Coronary artery (tissue), 2 donors: ENCODE measurements around the gene ALKBH3.

Source experiments
- DNase-seq: peaks from one replicate; pipeline ENCODE4 v3.0.0-alpha.2; 2017; ENCODE audit warnings: low spot score
- H3K27ac ChIP-seq, 2 donors: fragments of 200-600 bp; sonication (generic); one replicate each; pipeline ENCODE4 v1.5.1; 2016 to 2019
- H3K4me3 ChIP-seq: fragments of 200-600 bp; sonication (generic); 2 replicates; pipeline ENCODE4 v1.5.1; 2016; ENCODE audit warnings: mild to moderate bottlenecking, moderate library complexity
- TF ChIP-seq, protein P1 (sequence below): fragments of 200-600 bp; sonication (generic); IDR thresholded peaks from one replicate; pipeline ENCODE4 v1.5.1; 2019; ENCODE audit warnings: antibody characterized with exemption

ALKBH3 gene

DNA sequence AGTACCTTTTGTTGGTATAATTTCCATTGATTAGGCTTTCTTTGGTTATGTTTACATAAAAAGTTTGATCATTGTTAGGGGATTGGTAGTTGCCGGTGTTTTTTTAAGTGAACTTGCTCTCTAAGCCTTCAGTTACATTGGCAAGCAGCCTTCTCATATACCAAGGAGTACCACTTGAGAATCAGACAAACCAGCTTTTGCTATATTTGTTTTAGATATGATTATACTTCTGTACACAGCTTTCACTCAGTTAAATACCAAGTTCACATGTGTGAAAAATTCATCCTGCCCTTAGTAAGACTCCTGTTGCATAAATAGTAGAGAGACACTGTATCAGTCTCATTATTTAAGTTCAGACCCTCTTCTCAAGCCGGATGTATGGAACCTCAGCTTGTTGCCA, 22.4 kb downstream of the ALKBH3 start:
- Histone ChIP-seq H3K27ac (no peak overlapping the region), H3K4me3 (no peak overlapping the region)
- TF ChIP-seq, protein P1, sequence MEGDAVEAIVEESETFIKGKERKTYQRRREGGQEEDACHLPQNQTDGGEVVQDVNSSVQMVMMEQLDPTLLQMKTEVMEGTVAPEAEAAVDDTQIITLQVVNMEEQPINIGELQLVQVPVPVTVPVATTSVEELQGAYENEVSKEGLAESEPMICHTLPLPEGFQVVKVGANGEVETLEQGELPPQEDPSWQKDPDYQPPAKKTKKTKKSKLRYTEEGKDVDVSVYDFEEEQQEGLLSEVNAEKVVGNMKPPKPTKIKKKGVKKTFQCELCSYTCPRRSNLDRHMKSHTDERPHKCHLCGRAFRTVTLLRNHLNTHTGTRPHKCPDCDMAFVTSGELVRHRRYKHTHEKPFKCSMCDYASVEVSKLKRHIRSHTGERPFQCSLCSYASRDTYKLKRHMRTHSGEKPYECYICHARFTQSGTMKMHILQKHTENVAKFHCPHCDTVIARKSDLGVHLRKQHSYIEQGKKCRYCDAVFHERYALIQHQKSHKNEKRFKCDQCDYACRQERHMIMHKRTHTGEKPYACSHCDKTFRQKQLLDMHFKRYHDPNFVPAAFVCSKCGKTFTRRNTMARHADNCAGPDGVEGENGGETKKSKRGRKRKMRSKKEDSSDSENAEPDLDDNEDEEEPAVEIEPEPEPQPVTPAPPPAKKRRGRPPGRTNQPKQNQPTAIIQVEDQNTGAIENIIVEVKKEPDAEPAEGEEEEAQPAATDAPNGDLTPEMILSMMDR = no peak
- DNase-seq = no peak

DNA sequence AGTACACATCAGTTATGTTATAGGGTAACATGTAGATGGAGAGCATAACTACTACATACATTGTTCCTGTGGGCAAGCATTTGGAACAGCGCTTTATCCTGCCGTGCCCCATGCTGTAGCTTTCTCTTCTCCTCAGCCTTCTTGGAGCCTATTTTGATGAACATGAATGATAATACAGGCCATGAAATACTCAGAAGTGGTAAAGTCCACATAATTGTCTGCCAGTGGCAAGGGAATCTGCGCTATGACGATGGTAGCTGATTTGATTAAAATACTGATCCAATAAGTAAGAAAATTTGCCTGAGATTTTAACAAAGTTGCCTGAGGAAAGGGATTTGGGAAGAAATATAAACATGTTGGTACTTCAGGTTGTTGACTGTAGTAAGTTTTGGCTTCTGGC, 23.3 kb downstream of the ALKBH3 start:
- Histone ChIP-seq H3K27ac (no peak overlapping the region), H3K4me3 (no peak overlapping the region)
- no peak for DNase-seq
- TF ChIP-seq, protein P1 = no peak

DNA sequence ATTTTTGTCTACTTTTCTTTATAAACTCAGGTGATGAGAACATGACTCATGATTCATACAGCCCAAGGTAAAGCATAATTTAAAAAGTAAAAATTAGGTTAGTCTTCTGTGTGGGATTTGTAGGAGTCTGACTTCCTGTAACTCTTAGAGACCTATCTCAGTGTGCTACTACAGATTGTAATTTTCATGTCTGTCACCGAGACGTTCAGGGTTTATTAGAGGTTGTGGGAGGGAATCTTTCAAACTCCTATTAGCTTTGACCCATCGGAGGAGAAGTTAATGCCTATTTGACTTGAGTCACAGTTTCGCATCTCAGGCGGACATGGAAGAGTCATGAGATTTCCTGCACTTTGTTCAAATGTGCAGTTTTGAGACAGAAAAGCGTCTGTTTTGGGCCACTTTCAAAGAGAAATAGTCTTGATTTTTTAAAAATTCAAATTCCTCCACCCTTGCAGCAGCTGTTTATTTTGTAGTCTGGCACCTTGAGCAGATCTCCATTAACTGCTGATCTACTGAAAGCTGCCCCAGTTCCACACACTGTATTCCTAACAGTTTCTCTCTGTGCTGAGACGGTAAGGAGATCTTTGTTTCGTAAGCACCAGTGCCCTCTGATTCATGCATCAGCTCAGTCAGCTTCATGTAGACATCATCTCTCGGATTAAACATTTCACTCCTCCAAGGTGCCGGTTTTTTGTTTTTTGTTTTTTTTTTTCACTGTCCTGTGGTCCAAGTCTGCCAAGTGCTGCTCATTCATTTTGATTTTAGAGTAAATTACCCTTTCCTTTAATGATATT, 24.3 kb downstream of the ALKBH3 start:
- TF ChIP-seq, protein P1 = no peak
- H3K4me3 ChIP-seq = peak overlapping the region; percentile 30
- DNase-seq = no peak
- H3K27ac ChIP-seq = peak overlapping the region; percentile 56 to 71

DNA sequence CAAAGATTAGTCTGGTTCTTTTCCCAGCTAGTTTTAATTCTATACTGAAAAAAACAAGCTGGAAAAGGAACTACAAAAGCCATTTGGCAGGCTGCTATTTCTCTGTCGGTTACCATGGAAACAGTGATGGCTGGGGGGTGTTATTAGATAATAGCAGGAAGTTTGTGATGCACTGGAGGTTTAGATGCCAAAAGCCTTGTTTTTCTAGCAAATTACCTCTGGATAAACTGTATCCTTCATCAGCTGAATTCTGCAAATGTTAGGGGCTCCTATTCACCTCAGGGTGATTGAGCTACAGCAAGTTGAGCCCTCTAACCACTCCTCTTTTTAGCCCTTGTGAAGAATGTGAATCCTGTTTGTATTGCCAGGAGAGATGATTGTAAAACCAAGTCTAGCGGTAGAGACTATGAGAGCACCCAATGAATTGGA, 25.2 kb downstream of the ALKBH3 start:
- H3K27ac ChIP-seq = peak overlapping the region; percentile 44 to 71
- no peak for DNase-seq
- TF ChIP-seq, protein P1 = no peak
- H3K4me3 ChIP-seq = no peak overlapping the region

DNA sequence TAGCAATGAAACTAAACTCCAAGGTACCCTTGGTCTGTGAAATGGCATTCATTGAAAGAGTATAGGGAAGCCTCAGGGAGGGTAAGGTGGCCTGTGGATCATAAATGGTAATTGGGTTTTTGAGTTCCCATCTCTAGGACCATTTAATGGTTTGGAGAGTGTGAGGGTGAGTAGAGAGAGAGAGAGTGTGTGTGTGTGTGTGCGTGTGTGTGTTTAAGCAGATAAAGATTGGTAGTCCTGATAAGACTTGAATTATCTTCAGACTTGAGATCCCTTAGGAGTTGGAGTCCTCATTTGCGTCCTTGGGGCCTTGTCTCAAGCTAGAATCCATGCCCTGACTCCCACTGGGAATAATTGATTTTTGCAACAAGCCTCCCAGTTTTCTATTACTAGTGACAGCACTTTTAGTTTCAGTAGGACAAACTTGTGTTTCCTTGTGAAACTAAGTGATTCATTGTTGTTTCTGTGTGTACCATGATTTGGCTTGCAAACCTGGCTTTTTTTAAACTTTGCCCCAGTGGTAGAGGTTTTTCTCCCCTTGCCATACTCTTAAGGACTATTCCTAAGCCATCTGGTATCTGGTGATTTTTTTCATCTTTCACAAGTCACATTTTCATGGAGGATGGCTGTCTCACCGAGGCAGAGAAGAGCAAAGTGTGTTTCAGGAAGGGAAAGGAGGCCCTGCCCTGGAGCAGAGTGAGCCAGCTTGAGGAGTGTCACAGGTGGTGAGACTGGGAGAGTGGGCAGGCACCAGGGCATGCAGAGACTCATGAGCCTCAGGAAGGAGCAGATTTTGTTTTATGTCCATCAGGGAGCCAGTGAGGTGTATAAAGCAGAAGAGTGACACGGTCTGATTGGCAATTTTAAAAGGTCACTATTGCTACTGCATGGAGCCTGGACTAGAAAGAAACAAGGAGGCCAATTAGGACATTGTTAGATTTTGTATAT, 26.7 kb downstream of the ALKBH3 start:
- Histone ChIP-seq H3K4me3 (no peak overlapping the region), H3K27ac (no peak overlapping the region)
- DNase-seq = no peak
- TF ChIP-seq, protein P1 = no peak

DNA sequence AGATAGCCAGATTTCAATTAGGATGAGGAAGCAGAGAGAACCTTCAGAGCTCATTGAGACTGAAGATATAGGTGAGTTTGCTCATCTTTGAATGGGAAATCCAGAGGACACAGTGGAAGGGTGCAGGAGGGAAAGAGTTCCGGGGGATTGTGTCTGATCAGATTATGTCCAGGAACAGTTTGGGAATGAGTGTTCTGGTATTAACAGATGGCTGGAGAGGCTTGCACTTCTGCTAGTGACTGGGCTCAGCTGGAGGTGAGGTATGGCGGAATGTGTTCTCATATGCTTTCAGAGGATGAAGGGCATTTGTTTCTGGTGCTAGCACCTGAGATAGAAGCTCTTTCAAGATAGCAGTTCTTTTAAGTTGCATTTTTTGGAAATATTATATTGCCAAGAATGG, 27.6 kb downstream of the ALKBH3 start:
- no peak for DNase-seq
- no peak overlapping the region for H3K4me3 ChIP-seq
- TF ChIP-seq, protein P1 = no peak
- H3K27ac ChIP-seq = no peak overlapping the region
